HG02571 (cell line): ENCODE data around the gene CCDC70.
"Not testable (repeated sequence)": the region's sequence is repeated elsewhere in the genome, so short reads cannot be mapped to it uniquely, and the experiment has no call there.

Source experiments
- ATAC-seq: cut with Tn5 transposase; IDR thresholded peaks from one replicate; pipeline ENCODE4 v1.9.1; 2021; ENCODE audit warnings: mild to moderate bottlenecking, moderate library complexity; ENCODE audit not compliant: unreplicated experiment

Gene CCDC70

GRCh38 chr13:51861723-51862300 lies at the start of gene CCDC70:
TSS of gene CCDC70 (plus strand) at chr13:51861969. CDS start at chr13:51865412, 3,443 bp downstream.
- ATAC-seq = no peak

GRCh38 chr13:51814071-51814470 lies 47.7 kb upstream of the CCDC70 start:
- no peak for ATAC-seq

- peak; percentile 83 for ATAC-seq
These were observed 46.7 kb upstream of the CCDC70 start for GRCh38 chr13:51814825-51815650.

GRCh38 chr13:51815848-51816247 lies 45.9 kb upstream of the CCDC70 start:
- no peak for ATAC-seq

GRCh38 chr13:51816604-51817249 lies 45.0 kb upstream of the CCDC70 start:
- no peak for ATAC-seq

GRCh38 chr13:51817717-51818116 lies 44.1 kb upstream of the CCDC70 start:
- no peak for ATAC-seq

GRCh38 chr13:51818276-51818675 lies 43.5 kb upstream of the CCDC70 start:
- ATAC-seq = no peak

- ATAC-seq = no peak
These were observed 42.8 kb upstream of the CCDC70 start for GRCh38 chr13:51818781-51819511.

- ATAC-seq = no peak
These were observed 42.2 kb upstream of the CCDC70 start for GRCh38 chr13:51819544-51819943.

GRCh38 chr13:51820016-51820597 lies 41.7 kb upstream of the CCDC70 start:
- no peak for ATAC-seq

- no peak for ATAC-seq
These were observed 40.2 kb upstream of the CCDC70 start for GRCh38 chr13:51821606-51822005.

- no peak for ATAC-seq
These were observed 39.5 kb upstream of the CCDC70 start for GRCh38 chr13:51822106-51822815.

GRCh38 chr13:51823359-51823758 lies 38.4 kb upstream of the CCDC70 start:
- no peak for ATAC-seq

- ATAC-seq = no peak
These were observed 37.9 kb upstream of the CCDC70 start for GRCh38 chr13:51823863-51824262.

GRCh38 chr13:51824712-51825111 lies 37.1 kb upstream of the CCDC70 start:
- not testable (repeated sequence) for ATAC-seq

GRCh38 chr13:51825165-51825592 lies 36.6 kb upstream of the CCDC70 start:
- ATAC-seq = no peak

GRCh38 chr13:51825681-51826254 lies 36.0 kb upstream of the CCDC70 start:
- no peak for ATAC-seq

- ATAC-seq = no peak
These were observed 35.2 kb upstream of the CCDC70 start for GRCh38 chr13:51826606-51827005.

GRCh38 chr13:51827254-51827653 lies 34.5 kb upstream of the CCDC70 start:
- no peak for ATAC-seq
